Spleen (tissue), 11 donors: ENCODE data around the gene MEIS2. TPM values are rescaled to one million over a fixed set of nuclear protein-coding genes. Genes with fewer than 3 reads are reported as not detected.

Experiments used
- DNase-seq: peaks from one replicate; pipeline ENCODE4 v3.0.0-alpha.2; 2020
- H3K27ac ChIP-seq, 8 donors: fragments of 200-600 bp; sonication (generic) in 7 of 8; 1 replicate in 4 of 8; 2 replicates in 4 of 8; pipeline versions ENCODE4 v1.5.0 to v1.8.0; 2016 to 2021; ENCODE audit warnings: inconsistent platforms in 4 of 8, mild to moderate bottlenecking in 4 of 8, moderate library complexity in 1 of 8
- H3K27me3 ChIP-seq, 7 donors: fragments of 200-600 bp; sonication (generic) in 6 of 7; replicated peaks in 1 of 7; 1 replicate in 4 of 7; 2 replicates in 3 of 7; pipeline versions ENCODE4 v1.5.0 to v1.8.0; 2016 to 2021; ENCODE audit warnings: inconsistent platforms in 3 of 7, mild to moderate bottlenecking in 1 of 7
- H3K36me3 ChIP-seq, 6 donors: fragments of 200-600 bp; sonication (generic) in 5 of 6; 1 replicate in 4 of 6; 2 replicates in 2 of 6; pipeline versions ENCODE4 v1.5.0 to v1.8.0; 2016 to 2021; ENCODE audit warnings: inconsistent platforms in 2 of 6
- H3K4me1 ChIP-seq, 6 donors: fragments of 200-600 bp; sonication (generic) in 5 of 6; 1 replicate in 3 of 6; 2 replicates in 3 of 6; pipeline versions ENCODE4 v1.5.0 to v1.8.0; 2016 to 2021; ENCODE audit warnings: inconsistent platforms in 3 of 6
- H3K4me3 ChIP-seq, 8 donors: fragments of 200-600 bp; sonication (generic) in 7 of 8; 1 replicate in 4 of 8; 2 replicates in 4 of 8; pipeline versions ENCODE4 v1.5.0 to v1.8.0; 2016 to 2021; ENCODE audit warnings: inconsistent platforms in 4 of 8, mild to moderate bottlenecking in 4 of 8, moderate library complexity in 2 of 8
- H3K9me3 ChIP-seq, 8 donors: fragments of 200-600 bp; sonication (generic) in 7 of 8; 1 replicate in 4 of 8; 2 replicates in 4 of 8; pipeline versions ENCODE4 v1.5.0 to v1.8.0; 2016 to 2021; ENCODE audit warnings: inconsistent platforms in 4 of 8
- CTCF ChIP-seq, 11 experiments: fragments of 200-600 bp in 7 of 11; fragments of 450-650 bp in 4 of 11; sonication (generic) in 4 of 11; IDR thresholded peaks in 8 of 11; conservative IDR thresholded peaks in 3 of 11; 1 replicate in 7 of 11; 2 replicates in 4 of 11; pipeline versions ENCODE4 v1.4.0 to v1.8.0; 2016 to 2021; ENCODE audit warnings: antibody characterized with exemption in 11 of 11, inconsistent platforms in 4 of 11, mild to moderate bottlenecking in 1 of 11
- POLR2A ChIP-seq, 3 donors: fragments of 450-650 bp; IDR thresholded peaks; one replicate each; pipeline ENCODE4 v1.5.1; 2017; ENCODE audit warnings: antibody characterized with exemption in 3 of 3, mild to moderate bottlenecking in 1 of 3
- POLR2AphosphoS5 ChIP-seq, 3 donors: sonication (generic); formaldehyde crosslinking; IDR thresholded peaks; one replicate each; pipeline ENCODE4 v1.5.1; 2017; ENCODE audit warnings: antibody characterized with exemption in 3 of 3
- WGBS, 5 donors: extraction: QIAGEN DNeasy Blood & Tissue Kit in 3 of 5; methylation state at CpG; one replicate each; pipeline versions ENCODE4 v1.1.5 to v1.1.7; 2013 to 2018; 5-methylcytosine and 5-hydroxymethylcytosine counted together
- intact Hi-C: fragments of 100-400 bp; cut with DNase I; formaldehyde crosslinking; loops from one replicate; pipeline ENCODE4 v1.15.0; 2023; ENCODE audit warnings: low total_unique reads
- polyA plus RNA-seq, 3 donors: library from polyadenylated mRNA; stranded (reverse); fragments of 200-250 nt; gene quantifications; one replicate each; pipeline ENCODE4 v1.2.1, GENCODE V29; 2013
- total RNA-seq, 7 donors: library from RNA; depleted of rRNA in 3 of 7; stranded (reverse); fragments of >200 nt in 3 of 7; fragmentation: NEBNext Ultra II Directional in 4 of 7; extraction: Animal tissue kit (Norgen Biotek cat#: 25700) in 4 of 7; gene quantifications; one replicate each; pipeline versions ENCODE4 v1.1.0 to v1.2.1, GENCODE V29; 2016 to 2021
- donor health status: healthy with polysubstance abuse.
- donor health status: DM: no; HTN: no; CAD: no; lungs with moderate emphysema.
- donor health status: DM: no; HTN: no; CAD: no.
- donor health status: Bipolar disorder and iron deficiency.
- donor health status: healthy.
- donor health status: DM: no; HTN: no; CAD: no.
- donor health status: DM: yes; HTN: yes; CAD: no.

Gene MEIS2
- total and polyA plus RNA-seq, 10 donors: 2.6 to 57.2 (median 23.5) TPM

GRCh38 chr15:36961956-36962355 is 138.4 kb downstream of the MEIS2 start:
- Histone ChIP-seq H3K27ac (no peak overlapping the region), H3K36me3 (no peaks in the 10 kb centered on the region), H3K4me1 (peaks cover 0 to 4% (median 0%) of the 10 kb centered on the region in 6 donors), H3K27me3 (no peaks in the 10 kb centered on the region), H3K4me3 (no peak overlapping the region), H3K9me3 (no peaks in the 10 kb centered on the region)
- 79 to 94% (median 83%) methylated on average over 1 of the region's 1 CpG for WGBS, 5 donors
- TF ChIP-seq CTCF (IDR thresholded peaks at IDR 0.05 in 8 of 11, conservative IDR thresholded peaks at IDR 0.05 in 3 of 11) (no peak), POLR2AphosphoS5 (IDR thresholded peaks at IDR 0.05) (no peak), POLR2A (IDR thresholded peaks at IDR 0.05) (no peak)
- intact Hi-C loops: no loop called here
- DNase-seq: no peak

GRCh38 chr15:36960947-36961227 is 139.5 kb downstream of the MEIS2 start:
- Histone ChIP-seq H3K4me1 (peaks cover 0 to 4% (median 0%) of the 10 kb centered on the region in 6 donors), H3K27me3 (no peaks in the 10 kb centered on the region), H3K27ac (no peak overlapping the region), H3K4me3 (no peak overlapping the region), H3K9me3 (no peaks in the 10 kb centered on the region), H3K36me3 (no peaks in the 10 kb centered on the region)
- DNase-seq: no peak
- intact Hi-C loops: no loop called here
- 86 to 95% (median 88%) methylated on average over 1 of the region's 1 CpG for WGBS, 5 donors
- TF ChIP-seq POLR2A (IDR thresholded peaks at IDR 0.05) (no peak), POLR2AphosphoS5 (IDR thresholded peaks at IDR 0.05) (no peak), CTCF (IDR thresholded peaks at IDR 0.05 in 8 of 11, conservative IDR thresholded peaks at IDR 0.05 in 3 of 11) (no peak)

- no peaks in the 10 kb centered on the region for H3K9me3 ChIP-seq
- WGBS, 5 donors: 15 to 43% (median 24%) methylated on average over 2 of the region's 2 CpGs
- H3K4me3 ChIP-seq: no peak overlapping the region
- TF ChIP-seq POLR2A (IDR thresholded peaks at IDR 0.05) (no peak), CTCF (IDR thresholded peaks at IDR 0.05 in 8 of 11, conservative IDR thresholded peaks at IDR 0.05 in 3 of 11) (no peak)
- H3K36me3 ChIP-seq: no peaks in the 10 kb centered on the region
- no peaks in the 10 kb centered on the region for H3K27me3 ChIP-seq
- H3K27ac ChIP-seq: peak overlapping the region in 1 of 8 donors; percentile 6
- no peak for DNase-seq
- intact Hi-C loops: no loop called here
- H3K4me1 ChIP-seq: peaks cover 0 to 4% (median 0%) of the 10 kb centered on the region in 6 donors
These were observed 140.0 kb downstream of the MEIS2 start for GRCh38 chr15:36960179-36960946.

- DNase-seq: no peak
- no peak for TF ChIP-seq POLR2AphosphoS5 (IDR thresholded peaks at IDR 0.05)
- no peak for TF ChIP-seq POLR2A (IDR thresholded peaks at IDR 0.05)
- TF ChIP-seq CTCF (IDR thresholded peaks at IDR 0.05 in 8 of 11, conservative IDR thresholded peaks at IDR 0.05 in 3 of 11): no peak
- H3K27ac ChIP-seq: no peak overlapping the region
- intact Hi-C loops: no loop called here
- peaks cover 0 to 4% (median 0%) of the 10 kb centered on the region in 6 donors for H3K4me1 ChIP-seq
- no peaks in the 10 kb centered on the region for H3K27me3 ChIP-seq
- no peaks in the 10 kb centered on the region for H3K9me3 ChIP-seq
- H3K4me3 ChIP-seq: no peak overlapping the region
- H3K36me3 ChIP-seq: no peaks in the 10 kb centered on the region
These were observed 140.6 kb downstream of the MEIS2 start for GRCh38 chr15:36959746-36960145.
